HL-60 (cell line): ENCODE measurements around the gene DCDC2C.

Source experiments
- CTCF ChIP-seq: IDR thresholded peaks from one replicate; pipeline ENCODE4 v1.5.1; 2011; ENCODE audit warnings: low read length, control low read depth, inconsistent platforms; ENCODE audit not compliant: insufficient read depth
- GABPA ChIP-seq: IDR thresholded peaks from 2 replicates; pipeline ENCODE4 v1.6.1; 2012; ENCODE audit warnings: low read depth
- REST ChIP-seq: IDR thresholded peaks from 2 replicates; pipeline ENCODE4 v1.6.1; 2012; ENCODE audit warnings: low read depth; ENCODE audit not compliant: insufficient replicate concordance

- TF ChIP-seq CTCF (no peak), GABPA (no peak), REST (no peak)
Measured at GRCh38 chr2:3670376-3670775, 33.0 kb upstream of the DCDC2C start.
